Measurements from ENCODE around the gene EPHA2.
"Not testable (repeated sequence)": the region's sequence is repeated elsewhere in the genome, so short reads cannot be mapped to it uniquely, and the experiment has no call there.

Gene EPHA2

GRCh38 chr1:16155537-16156410 is at the start of gene EPHA2:
EPHA2 (minus strand) TSS chr1:16156069; CDS start chr1:16155932, 137 bp downstream.
- no peak for DNase-seq (ENCODE audit: low read depth in 2 of 2)

DNA sequence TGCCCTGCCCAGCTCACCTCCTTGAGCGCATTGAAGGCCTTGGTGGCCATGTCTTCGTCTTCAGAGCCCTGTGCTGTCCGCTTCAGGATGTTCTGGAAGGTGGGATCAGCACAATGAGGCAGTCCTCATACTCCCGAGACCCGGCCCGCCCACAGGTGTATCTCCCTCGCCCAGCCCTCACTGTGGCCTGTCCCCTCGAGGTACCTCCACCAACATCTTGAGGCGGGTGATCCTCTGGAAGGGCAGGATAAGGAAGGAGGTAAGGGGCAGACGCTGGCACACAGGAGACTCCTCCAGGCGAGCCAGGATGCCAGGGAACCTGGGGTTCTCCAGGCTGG is 49.4 kb upstream of the EPHA2 start:
- no peak for DNase-seq (ENCODE audit: low read depth in 2 of 2)

DNA sequence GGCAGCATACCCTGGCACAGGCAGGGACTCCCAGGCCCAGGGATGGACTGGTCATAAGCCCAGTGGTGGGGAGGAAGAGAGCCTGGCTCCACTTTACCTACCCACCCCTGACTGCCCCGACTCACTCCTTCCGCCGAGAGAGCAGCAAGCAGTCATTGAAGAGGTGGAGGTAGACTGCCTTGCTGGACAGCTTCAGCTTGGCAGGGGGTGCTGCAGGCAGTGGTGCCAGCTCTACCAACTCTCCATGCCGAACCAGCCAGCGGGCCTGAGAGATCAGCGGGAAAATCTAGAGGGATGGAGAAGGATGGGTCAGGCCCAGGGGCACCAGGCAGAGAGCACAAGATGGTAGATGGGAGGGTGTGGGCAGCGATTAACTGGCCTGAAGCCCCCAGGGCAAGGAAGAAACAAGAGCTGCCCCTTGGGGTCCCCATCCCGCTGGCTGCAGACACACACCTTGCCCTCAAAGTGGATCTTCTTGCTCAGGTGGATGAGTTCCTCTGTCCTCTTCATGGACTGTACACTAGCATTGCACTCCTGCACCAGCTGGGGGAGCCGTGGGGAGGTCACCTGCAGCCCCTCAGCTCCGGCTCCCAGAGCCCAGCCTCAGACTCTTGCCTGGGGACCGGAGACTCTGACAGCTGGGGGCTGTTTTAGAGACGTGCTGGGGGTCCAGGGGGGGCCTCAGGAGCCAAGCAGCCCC is 48.9 kb upstream of the EPHA2 start:
- DNase-seq (ENCODE audit: low read depth in 2 of 2): peak in 1 of 2 donors; percentile 21

- DNase-seq (ENCODE audit: low read depth in 2 of 2): no peak
Observed at GRCh38 chr1:16204216-16204615, 48.3 kb upstream of the EPHA2 start.

- DNase-seq (ENCODE audit: low read depth in 2 of 2): no peak
Observed at GRCh38 chr1:16203550-16203949, 47.7 kb upstream of the EPHA2 start.

DNA sequence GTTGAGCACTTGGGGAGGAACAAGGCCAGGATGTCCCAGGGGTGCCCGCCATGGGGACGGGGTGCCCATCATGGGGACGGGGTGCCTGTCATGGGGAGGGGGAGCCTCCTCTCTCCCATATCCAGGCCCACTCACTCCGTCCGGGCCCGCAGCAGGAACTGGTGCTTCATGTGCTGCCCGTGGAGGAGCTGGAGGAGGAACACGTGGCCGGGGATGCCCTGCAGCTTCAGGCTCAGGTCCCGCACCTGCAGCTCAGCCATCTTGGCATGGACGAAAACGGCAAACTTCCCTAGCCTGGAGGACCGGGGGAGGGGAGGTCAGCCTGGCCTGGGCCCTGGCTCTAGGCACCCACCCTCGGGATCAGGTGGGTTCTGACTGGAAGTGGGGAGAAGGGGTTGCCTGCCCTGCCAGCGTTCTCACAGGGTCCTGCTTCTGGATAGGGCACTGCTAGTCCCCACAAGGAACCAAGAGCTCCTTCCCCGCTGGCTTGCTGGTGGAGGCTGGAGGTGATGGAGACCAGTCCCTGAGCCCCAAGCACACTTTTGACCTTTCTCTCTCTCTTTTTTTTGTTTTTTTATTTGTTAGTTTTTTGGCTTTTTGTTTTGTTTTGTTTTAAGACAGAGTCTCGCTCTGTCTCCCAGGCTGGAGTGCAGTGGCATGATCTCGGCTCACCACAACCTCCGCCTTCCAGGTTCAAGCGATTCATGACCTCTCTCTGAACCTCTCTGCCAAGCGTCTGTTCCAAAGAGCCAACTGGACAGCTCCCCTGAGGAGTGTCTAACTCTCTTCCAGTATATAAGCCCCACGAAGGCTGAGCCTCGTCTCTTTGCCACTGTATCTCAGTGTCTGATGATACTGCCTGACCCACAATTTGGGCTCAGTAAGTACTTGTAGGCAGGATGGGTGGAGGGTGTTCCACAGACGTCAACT is 46.7 kb upstream of the EPHA2 start:
- DNase-seq (ENCODE audit: low read depth in 2 of 2): no peak

DNA sequence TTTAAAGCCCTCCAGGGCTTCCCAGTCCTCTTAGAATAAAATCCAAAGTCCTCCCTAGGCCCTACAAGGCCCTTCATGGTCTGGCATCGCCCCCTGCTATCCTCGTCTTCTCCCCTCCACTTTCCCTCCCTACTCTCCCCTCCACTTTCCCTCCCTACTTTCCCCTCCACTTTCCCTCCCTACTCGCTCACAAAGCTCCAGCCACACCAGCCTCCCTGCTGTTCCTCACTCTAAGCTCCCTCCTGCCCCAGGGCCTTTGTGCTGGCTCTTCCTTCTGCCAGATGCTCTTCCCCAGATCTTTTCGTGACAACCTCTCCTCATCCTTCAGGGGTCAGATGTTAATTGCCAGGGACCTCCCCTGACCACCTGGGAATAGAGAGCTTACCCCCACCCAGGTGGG is 43.8 kb upstream of the EPHA2 start:
- DNase-seq (ENCODE audit: low read depth in 2 of 2): no peak

GRCh38 chr1:16199157-16199501 is 43.3 kb upstream of the EPHA2 start:
- no peak for DNase-seq (ENCODE audit: low read depth in 2 of 2)

GRCh38 chr1:16198444-16199156 is 42.7 kb upstream of the EPHA2 start:
- no peak for DNase-seq (ENCODE audit: low read depth in 2 of 2)

DNA sequence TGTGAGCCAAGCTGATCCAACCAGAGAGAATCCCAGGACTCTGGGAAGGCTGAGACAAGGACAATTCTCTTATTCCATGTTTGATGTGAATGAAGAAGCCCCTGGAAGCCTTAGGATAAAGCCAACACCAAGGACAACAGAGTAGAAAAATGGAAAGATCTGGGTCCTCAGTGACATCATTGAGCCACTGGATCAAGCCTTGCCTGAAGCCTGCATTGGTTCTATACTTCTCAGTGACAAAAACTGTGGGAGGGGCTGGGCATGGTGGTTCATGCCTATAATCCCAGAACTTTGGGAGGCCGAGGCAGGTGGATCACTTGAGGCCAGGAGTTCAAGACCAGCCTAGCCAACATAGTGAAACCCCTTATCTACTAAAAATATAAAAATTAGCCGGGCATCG is 41.0 kb upstream of the EPHA2 start:
- DNase-seq (ENCODE audit: low read depth in 2 of 2): no peak

GRCh38 chr1:16196139-16196538 is 40.3 kb upstream of the EPHA2 start:
- DNase-seq (ENCODE audit: low read depth in 2 of 2): not testable (repeated sequence)

GRCh38 chr1:16195518-16195905 is 39.6 kb upstream of the EPHA2 start:
- DNase-seq (ENCODE audit: low read depth in 2 of 2): no peak

DNA sequence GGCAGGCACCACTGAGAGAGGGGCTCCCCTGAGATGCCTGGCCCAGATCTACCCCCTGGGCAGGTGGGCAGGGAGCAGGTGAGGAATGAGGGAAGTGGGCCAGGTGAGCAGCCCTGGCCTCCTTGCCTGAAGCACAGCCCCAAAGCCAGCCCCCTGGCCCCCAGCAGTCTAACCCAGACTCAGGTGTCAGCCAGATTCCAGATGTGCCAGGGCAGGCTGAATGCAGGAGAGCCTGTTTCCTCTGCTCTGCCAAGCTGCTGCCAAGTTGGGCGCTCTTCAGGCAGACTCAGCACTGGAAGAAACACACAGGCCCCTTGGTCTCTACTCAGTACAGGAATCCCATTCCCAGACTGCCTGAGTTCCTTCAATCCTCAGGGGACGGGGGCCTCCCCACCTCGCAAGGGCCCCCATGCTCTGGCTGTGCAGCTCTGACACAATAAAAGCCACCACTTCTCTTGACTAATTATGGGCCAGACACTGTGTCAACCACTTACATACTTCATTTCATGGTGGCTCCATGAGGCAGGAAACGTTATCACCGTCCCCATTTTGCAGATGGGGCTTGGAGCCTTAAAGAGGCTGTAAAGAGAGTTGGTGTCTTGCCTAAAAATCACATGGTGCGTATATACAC is 36.2 kb upstream of the EPHA2 start:
- DNase-seq (ENCODE audit: low read depth in 2 of 2): no peak

GRCh38 chr1:16191309-16191708 is 35.4 kb upstream of the EPHA2 start:
- no peak for DNase-seq (ENCODE audit: low read depth in 2 of 2)

- DNase-seq (ENCODE audit: low read depth in 2 of 2): no peak
Observed at GRCh38 chr1:16189921-16190621, 34.2 kb upstream of the EPHA2 start.

DNA sequence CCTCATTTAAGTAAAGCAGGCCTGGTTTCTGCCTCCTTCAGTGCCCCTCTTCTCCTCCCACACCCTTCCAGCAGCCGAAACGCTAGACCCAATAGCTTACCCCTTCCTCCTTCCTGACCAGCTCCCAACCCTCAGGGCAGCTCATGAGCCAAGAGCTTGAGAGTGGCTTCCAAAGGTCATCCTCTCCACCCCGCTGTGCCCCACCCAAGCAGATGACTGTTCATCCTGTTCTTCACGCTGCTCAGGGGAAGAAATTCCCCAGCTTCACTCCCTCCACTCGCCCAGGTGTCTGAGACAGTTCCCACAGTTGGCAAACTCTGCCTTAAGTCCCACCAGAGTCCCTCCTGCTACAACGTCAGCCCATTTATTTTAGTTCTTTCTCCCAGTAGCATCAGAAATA is 33.1 kb upstream of the EPHA2 start:
- no peak for DNase-seq (ENCODE audit: low read depth in 2 of 2)

DNA sequence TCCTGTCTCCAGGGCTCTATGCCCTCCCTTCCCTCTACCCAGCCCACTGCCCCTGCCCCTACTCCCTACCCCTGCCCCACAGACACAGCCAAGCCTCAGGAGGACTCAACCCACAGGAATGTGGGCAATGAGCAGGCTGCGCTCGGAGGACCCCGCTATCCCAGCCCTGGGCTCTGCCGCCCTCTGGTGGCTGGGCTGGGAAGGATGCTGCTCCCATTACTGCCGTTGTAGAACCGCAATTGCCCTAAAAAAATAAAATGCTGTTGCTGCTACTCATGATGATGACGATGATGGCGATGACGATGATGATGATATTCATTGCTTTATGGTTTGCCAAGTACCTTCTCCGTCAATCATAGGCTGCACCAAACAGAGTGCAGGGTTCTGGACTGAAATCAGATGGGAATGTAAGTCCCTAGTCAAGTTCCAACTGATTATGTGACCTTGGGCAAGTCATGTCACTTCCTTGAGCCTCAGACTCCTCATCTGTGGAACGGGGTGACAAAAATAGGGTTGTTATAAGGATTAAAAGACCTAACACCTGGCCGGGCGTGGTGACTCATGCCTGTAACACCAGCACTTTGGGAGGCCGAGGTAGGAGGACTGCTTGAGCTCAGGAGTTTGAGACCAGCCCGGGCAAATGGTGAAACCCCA is 32.0 kb upstream of the EPHA2 start:
- DNase-seq (ENCODE audit: low read depth in 2 of 2): peak; percentile 57

DNA sequence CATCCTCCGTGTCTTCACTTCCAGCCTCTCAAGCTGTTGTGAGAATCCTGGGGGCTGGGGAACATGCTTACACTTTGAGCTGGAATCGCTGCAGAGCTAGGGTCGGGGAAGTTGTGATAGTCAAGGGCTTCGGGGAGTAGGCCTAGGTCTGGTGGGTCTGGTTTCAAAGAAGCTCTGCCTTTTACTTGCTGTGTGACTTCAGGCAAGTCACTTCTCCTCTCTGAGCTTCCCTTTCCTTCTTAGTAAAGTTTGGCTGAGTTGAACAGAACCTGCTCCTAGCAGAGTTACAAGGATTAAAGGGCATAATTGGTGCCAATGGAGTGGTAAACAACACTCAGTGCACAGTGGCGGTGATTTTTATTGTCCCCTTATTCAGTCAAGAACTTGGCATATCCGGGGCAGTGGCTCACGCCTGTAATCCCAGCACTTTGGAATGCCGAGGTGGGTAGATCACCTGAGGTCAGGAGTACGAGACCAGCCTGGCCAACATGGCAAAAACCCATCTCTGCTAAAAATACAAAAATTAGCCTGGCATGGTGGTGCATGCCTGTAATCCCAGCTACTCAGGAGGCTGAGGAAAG is 30.9 kb upstream of the EPHA2 start:
- no peak for DNase-seq (ENCODE audit: low read depth in 2 of 2)

- DNase-seq (ENCODE audit: low read depth in 2 of 2): no peak
Observed at GRCh38 chr1:16184557-16185303, 28.9 kb upstream of the EPHA2 start.
